Loucy (cell line): ENCODE measurements around the gene RABL6.

Experiments
- H2AFZ ChIP-seq: fragments of 200-600 bp; sonication (generic); 2 replicates; pipeline ENCODE4 v1.6.0; 2016; ENCODE audit warnings: antibody characterized with exemption, mild to moderate bottlenecking, low read length, moderate library complexity
- H3F3A ChIP-seq: fragments of 200-600 bp; 2 replicates; pipeline ENCODE4 v1.6.0; 2016; ENCODE audit warnings: antibody characterized with exemption, low read depth, mild to moderate bottlenecking
- H3K27me3 ChIP-seq: fragments of 200-600 bp; sonication (generic); 2 replicates; pipeline ENCODE4 v1.6.1; 2014; ENCODE audit warnings: low read length, mild to moderate bottlenecking; ENCODE audit not compliant: insufficient read depth, poor library complexity, severe bottlenecking
- H3K36me3 ChIP-seq: fragments of 200-600 bp; sonication (generic); 2 replicates; pipeline ENCODE4 v1.6.1; 2016; ENCODE audit warnings: low read length; ENCODE audit not compliant: insufficient read depth
- H3K4me1 ChIP-seq: fragments of 200-600 bp; sonication (generic); 2 replicates; pipeline ENCODE4 v1.5.1; 2014; ENCODE audit warnings: low read length, mild to moderate bottlenecking; ENCODE audit not compliant: insufficient read depth, poor library complexity, severe bottlenecking
- H3K4me2 ChIP-seq: fragments of 200-600 bp; sonication (generic); 2 replicates; pipeline ENCODE4 v1.6.0; 2014; ENCODE audit warnings: antibody characterized with exemption, low read length, low read depth, mild to moderate bottlenecking; ENCODE audit not compliant: poor library complexity, severe bottlenecking
- H3K4me3 ChIP-seq: fragments of 200-600 bp; sonication (generic); 2 replicates; pipeline ENCODE4 v1.5.1; 2014; ENCODE audit warnings: low read length, mild to moderate bottlenecking, mixed read lengths; ENCODE audit not compliant: poor library complexity, severe bottlenecking
- H3K79me2 ChIP-seq: fragments of 200-600 bp; sonication (generic); 2 replicates; pipeline ENCODE4 v1.6.1; 2014; ENCODE audit warnings: low read length; ENCODE audit not compliant: insufficient read depth
- H3K9ac ChIP-seq: fragments of 200-600 bp; sonication (generic); 2 replicates; pipeline ENCODE4 v1.6.0; 2014; ENCODE audit warnings: mild to moderate bottlenecking, low read depth, low read length, moderate library complexity; ENCODE audit not compliant: poor library complexity, severe bottlenecking
- H3K9me2 ChIP-seq: fragments of 200-600 bp; sonication (generic); replicated peaks from 2 replicates; pipeline ENCODE4 v1.6.1; 2016; ENCODE audit warnings: low read depth, low read length, mixed read lengths
- H3K9me3 ChIP-seq: fragments of 200-600 bp; sonication (generic); 2 replicates; pipeline ENCODE4 v1.6.1; 2014; ENCODE audit warnings: mild to moderate bottlenecking, antibody characterized with exemption, low read length, low read depth; ENCODE audit not compliant: insufficient read depth
- H4K20me1 ChIP-seq: fragments of 200-600 bp; sonication (generic); 2 replicates; pipeline ENCODE4 v1.6.0; 2014; ENCODE audit warnings: antibody characterized with exemption, low read length, mild to moderate bottlenecking; ENCODE audit not compliant: insufficient read depth, poor library complexity, severe bottlenecking
- EZH2phosphoT487 ChIP-seq: fragments of 200-600 bp; IDR thresholded peaks from 2 replicates; pipeline ENCODE4 v1.6.1; 2018; ENCODE audit warnings: antibody characterized with exemption, mild to moderate bottlenecking, moderate library complexity, borderline replicate concordance
- TF ChIP-seq, protein P1 (sequence below): fragments of 200-600 bp; sonication (generic); conservative IDR thresholded peaks from 2 replicates; pipeline ENCODE4 v1.5.1; 2014; ENCODE audit warnings: mild to moderate bottlenecking, antibody characterized with exemption, low read length

Gene RABL6

DNA sequence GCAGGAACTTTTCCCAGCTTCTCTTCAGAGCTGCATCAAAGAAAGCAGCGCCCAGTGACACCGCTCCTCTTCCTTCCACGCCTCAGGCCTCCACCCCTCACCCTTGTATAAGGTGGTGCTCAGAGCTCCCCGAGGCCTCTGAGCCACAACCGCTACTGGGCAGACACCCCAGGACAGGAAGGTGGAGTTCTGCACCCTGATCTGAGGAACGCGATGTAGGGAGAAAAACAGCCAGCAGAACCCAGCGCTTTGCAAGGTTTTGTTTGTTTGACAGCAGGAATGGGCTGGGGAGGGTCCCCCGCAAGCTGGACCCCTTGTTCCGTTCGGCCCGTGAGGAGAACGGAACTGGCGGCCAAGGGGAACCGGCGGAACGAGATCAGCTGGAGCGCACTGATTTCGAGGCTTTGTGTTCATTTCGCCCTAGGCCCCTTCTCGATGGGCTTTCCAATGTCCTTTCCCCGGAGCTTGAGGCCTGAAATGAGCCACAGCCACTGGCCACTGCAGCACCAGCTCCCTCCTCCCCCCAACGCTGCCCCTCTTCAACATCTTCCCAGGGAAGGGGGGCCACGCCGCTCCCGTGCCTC, 54.2 kb downstream of the RABL6 start:
- Histone ChIP-seq H3K9ac (no peak overlapping the region), H3F3A (no peaks in the 10 kb centered on the region), H2AFZ (no peak overlapping the region), H3K9me3 (no peaks in the 10 kb centered on the region), H3K27me3 (no peaks in the 10 kb centered on the region), H4K20me1 (peaks cover 27% of the 10 kb centered on the region), H3K9me2 (no peaks in the 10 kb centered on the region), H3K79me2 (peaks cover 36% of the 10 kb centered on the region), H3K36me3 (peaks cover 22% of the 10 kb centered on the region; the same call in 1 of the 2 replicates), H3K4me3 (no peak overlapping the region), H3K4me1 (peaks cover 11% of the 10 kb centered on the region), H3K4me2 (no peak overlapping the region)
- TF ChIP-seq, protein P1, sequence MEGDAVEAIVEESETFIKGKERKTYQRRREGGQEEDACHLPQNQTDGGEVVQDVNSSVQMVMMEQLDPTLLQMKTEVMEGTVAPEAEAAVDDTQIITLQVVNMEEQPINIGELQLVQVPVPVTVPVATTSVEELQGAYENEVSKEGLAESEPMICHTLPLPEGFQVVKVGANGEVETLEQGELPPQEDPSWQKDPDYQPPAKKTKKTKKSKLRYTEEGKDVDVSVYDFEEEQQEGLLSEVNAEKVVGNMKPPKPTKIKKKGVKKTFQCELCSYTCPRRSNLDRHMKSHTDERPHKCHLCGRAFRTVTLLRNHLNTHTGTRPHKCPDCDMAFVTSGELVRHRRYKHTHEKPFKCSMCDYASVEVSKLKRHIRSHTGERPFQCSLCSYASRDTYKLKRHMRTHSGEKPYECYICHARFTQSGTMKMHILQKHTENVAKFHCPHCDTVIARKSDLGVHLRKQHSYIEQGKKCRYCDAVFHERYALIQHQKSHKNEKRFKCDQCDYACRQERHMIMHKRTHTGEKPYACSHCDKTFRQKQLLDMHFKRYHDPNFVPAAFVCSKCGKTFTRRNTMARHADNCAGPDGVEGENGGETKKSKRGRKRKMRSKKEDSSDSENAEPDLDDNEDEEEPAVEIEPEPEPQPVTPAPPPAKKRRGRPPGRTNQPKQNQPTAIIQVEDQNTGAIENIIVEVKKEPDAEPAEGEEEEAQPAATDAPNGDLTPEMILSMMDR: no peak
- TF ChIP-seq EZH2phosphoT487: no peak

GRCh38 chr9:136862849-136863622, 55.3 kb downstream of the RABL6 start:
- H3K36me3 ChIP-seq: peaks cover 22% of the 10 kb centered on the region; the same call in 1 of the 2 replicates
- TF ChIP-seq, protein P1: no peak
- H2AFZ ChIP-seq: no peak overlapping the region

DNA sequence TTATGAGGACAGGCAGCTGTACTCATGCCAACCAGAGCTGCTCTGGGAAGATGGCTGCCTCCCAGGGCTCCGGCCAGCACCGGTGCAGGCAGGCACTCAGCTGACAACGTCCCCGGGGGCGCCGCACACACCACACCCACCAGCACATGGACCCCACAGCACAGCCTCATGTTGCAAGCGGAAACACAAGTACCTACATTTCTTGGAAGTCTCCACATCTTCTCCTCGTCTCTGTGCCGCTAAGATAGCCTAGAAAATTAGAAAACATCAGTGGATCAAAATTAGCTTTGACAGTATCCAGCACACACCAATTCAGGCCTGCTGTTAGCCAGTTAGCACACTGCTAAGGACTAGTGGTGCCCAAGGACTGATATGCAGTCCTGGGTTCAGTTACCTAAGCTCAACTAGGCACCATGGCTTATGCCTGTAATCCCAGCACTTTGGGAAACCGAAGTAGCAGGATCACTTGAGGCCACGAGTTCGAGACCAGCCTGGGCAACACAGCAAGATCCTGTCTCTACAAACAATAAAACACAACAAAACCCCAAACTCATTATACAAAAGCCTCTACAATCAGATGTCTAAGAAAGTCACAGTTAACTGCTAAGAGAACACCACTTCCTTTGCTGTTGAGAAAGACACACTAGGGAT, 56.0 kb downstream of the RABL6 start:
- Histone ChIP-seq H3K4me3 (peak overlapping the region; percentile 35), H3K4me2 (peak overlapping the region; percentile 100), H4K20me1 (peaks cover 27% of the 10 kb centered on the region), H3K27me3 (no peaks in the 10 kb centered on the region), H3K9me2 (no peaks in the 10 kb centered on the region), H3K4me1 (peaks cover 17% of the 10 kb centered on the region), H3K9ac (peak overlapping the region; percentile 96), H2AFZ (no peak overlapping the region), H3K79me2 (peaks cover 47% of the 10 kb centered on the region), H3K36me3 (peaks cover 22% of the 10 kb centered on the region; the same call in 1 of the 2 replicates), H3F3A (no peaks in the 10 kb centered on the region), H3K9me3 (no peaks in the 10 kb centered on the region)
- no peak for TF ChIP-seq EZH2phosphoT487
- TF ChIP-seq, protein P1: no peak

More at GRCh38 chr9:136862849-136863622, 55.3 kb downstream of the RABL6 start:
- Histone ChIP-seq H4K20me1 (peaks cover 27% of the 10 kb centered on the region), H3K9me2 (no peaks in the 10 kb centered on the region), H3K9me3 (no peaks in the 10 kb centered on the region), H3K9ac (no peak overlapping the region), H3K4me3 (no peak overlapping the region), H3K79me2 (peaks cover 47% of the 10 kb centered on the region), H3K4me1 (peaks cover 17% of the 10 kb centered on the region), H3K4me2 (peak overlapping the region; percentile 100), H3F3A (no peaks in the 10 kb centered on the region), H3K27me3 (no peaks in the 10 kb centered on the region)
